K562 (cell line): ENCODE measurements around the gene HDHD3. TPM values are rescaled to one million over a fixed set of nuclear protein-coding genes. Genes with fewer than 3 reads are reported as not detected.
A peak's percentile ranks its signal among the peaks of the same experiment; 100 is the strongest.

Experiments used
- ARID4B ChIP-seq: sonication (generic); formaldehyde crosslinking; IDR thresholded peaks from 2 replicates; pipeline ENCODE4 v1.8.0; 2022; ENCODE audit warnings: mild to moderate bottlenecking, missing genetic modification reagents
- CEBPB ChIP-seq: fragments of 450-650 bp; IDR thresholded peaks from 2 replicates; pipeline ENCODE4 v1.6.1; 2016; ENCODE audit warnings: missing genetic modification characterization, missing compliant biosample characterization
- CHD1 ChIP-seq: fragments of 200-600 bp; sonication (generic); IDR thresholded peaks from one replicate; pipeline ENCODE4 v1.6.1; 2012; ENCODE audit warnings: mild to moderate bottlenecking, moderate library complexity, low read length, inconsistent platforms
- FOSL1 ChIP-seq: fragments of 200-800 bp; sonication (Bioruptor generic); conservative IDR thresholded peaks from 2 replicates; pipeline ENCODE4 v1.6.1; 2016; ENCODE audit warnings: missing genetic modification characterization, missing compliant biosample characterization
- FOXK1 ChIP-seq: sonication (generic); formaldehyde crosslinking; IDR thresholded peaks from 2 replicates; pipeline ENCODE4 v1.8.0; 2022; ENCODE audit warnings: missing genetic modification reagents, mild to moderate bottlenecking, borderline replicate concordance
- HDAC1 ChIP-seq, 2 experiments: fragments of 450-650 bp; IDR thresholded peaks; 2 replicates each; pipeline ENCODE4 v1.6.1; 2016 to 2017; ENCODE audit warnings: inconsistent platforms in 1 of 2, mild to moderate bottlenecking in 1 of 2, moderate library complexity in 1 of 2
- HNRNPLL ChIP-seq: fragments of 200-400 bp; formaldehyde crosslinking; IDR thresholded peaks from 2 replicates; pipeline ENCODE4 v1.6.1; 2017; ENCODE audit warnings: low read length, low read depth, mild to moderate bottlenecking; ENCODE audit not compliant: poor library complexity, severe bottlenecking
- NFE2 ChIP-seq: IDR thresholded peaks from 2 replicates; pipeline ENCODE4 v1.6.1; 2014; ENCODE audit warnings: antibody characterized with exemption, low read depth
- RB1 ChIP-seq: fragments of 450-650 bp; IDR thresholded peaks from 2 replicates; pipeline ENCODE4 v1.6.1; 2017; ENCODE audit warnings: low read depth, mild to moderate bottlenecking
- SRSF9 ChIP-seq: fragments of 200-400 bp; formaldehyde crosslinking; IDR thresholded peaks from 2 replicates; pipeline ENCODE4 v1.6.1; 2017; ENCODE audit warnings: low read depth, low read length, borderline replicate concordance
- STAT5A ChIP-seq: IDR thresholded peaks from 2 replicates; pipeline ENCODE4 v1.6.1; 2012; ENCODE audit warnings: low read length, inconsistent platforms, borderline replicate concordance
- XRCC3 ChIP-seq: fragments of 450-650 bp; IDR thresholded peaks from 2 replicates; pipeline ENCODE4 v1.6.1; 2017; ENCODE audit warnings: mild to moderate bottlenecking, moderate library complexity
- ZBTB1 ChIP-seq: sonication (generic); formaldehyde crosslinking; IDR thresholded peaks from 2 replicates; pipeline ENCODE4 v1.8.1; 2023; ENCODE audit warnings: missing genetic modification reagents, low read depth, mild to moderate bottlenecking, borderline replicate concordance
- ZBTB11 ChIP-seq, 3 experiments: fragments of 200-800 bp in 1 of 3; fragments of 250-450 bp in 1 of 3; fragments of 450-650 bp in 1 of 3; sonication (Bioruptor Pico) in 1 of 3; sonication (Bioruptor generic) in 1 of 3; formaldehyde crosslinking in 1 of 3; IDR thresholded peaks; 2 replicates each; pipeline versions ENCODE4 v1.6.1 to v1.8.0; 2016 to 2022; ENCODE audit warnings: mild to moderate bottlenecking in 2 of 3, missing genetic modification characterization in 2 of 3, missing compliant biosample characterization in 1 of 3, moderate library complexity in 1 of 3
- ZC3H8 ChIP-seq: fragments of 450-650 bp; IDR thresholded peaks from 2 replicates; pipeline ENCODE4 v1.6.1; 2017
- ZNF253 ChIP-seq: fragments of 250-450 bp; sonication (Bioruptor Pico); conservative IDR thresholded peaks from 2 replicates; pipeline ENCODE4 v1.6.1; 2021; ENCODE audit warnings: mild to moderate bottlenecking
- ZNF76 ChIP-seq: fragments of 250-450 bp; sonication (Bioruptor Pico); IDR thresholded peaks from 2 replicates; pipeline ENCODE4 v1.4.0; 2020; ENCODE audit warnings: mild to moderate bottlenecking, moderate library complexity, borderline replicate concordance
- polyA plus RNA-seq, 8 experiments: library from polyadenylated mRNA; depleted of rRNA in 4 of 8; stranded (reverse) in 5 of 8; unstranded in 3 of 8; fragments of >200 nt; fragmentation: Nextera tagmentation in 2 of 8; fragmentation: Illumina TruSeq in 1 of 8; extraction: Ambion mirVana in 2 of 8; extraction: Trizol in 1 of 8; gene quantifications; 2 replicates each; pipeline versions ENCODE4 v1.2.1 to v1.2.3, GENCODE V29; 2011 to 2014; ENCODE audit warnings: inconsistent platforms in 1 of 8, missing spikeins in 1 of 8
- total RNA-seq, 7 experiments: library from RNA; depleted of rRNA in 6 of 7; stranded (reverse); fragments of >200 nt in 6 of 7; fragmentation: Illumina TruSeq in 2 of 7; extraction: Trizol in 2 of 7; gene quantifications; 2 replicates each; pipeline versions ENCODE4 v1.2.1 to v1.2.3, GENCODE V29; 2011 to 2021; ENCODE audit warnings: low replicate concordance in 1 of 7
- TF ChIP-seq, protein P1 (sequence below): sonication (generic); formaldehyde crosslinking; IDR thresholded peaks from 2 replicates; pipeline ENCODE4 v1.8.0; 2022; ENCODE audit warnings: mild to moderate bottlenecking, missing genetic modification reagents

The HDHD3 gene
- total and polyA plus RNA-seq, 9 of the 15 experiments (the other 6 are each of a cell fraction or from before 2014, with no cell fraction given): 1.1 to 19.1 (median 10.9) TPM

DNA sequence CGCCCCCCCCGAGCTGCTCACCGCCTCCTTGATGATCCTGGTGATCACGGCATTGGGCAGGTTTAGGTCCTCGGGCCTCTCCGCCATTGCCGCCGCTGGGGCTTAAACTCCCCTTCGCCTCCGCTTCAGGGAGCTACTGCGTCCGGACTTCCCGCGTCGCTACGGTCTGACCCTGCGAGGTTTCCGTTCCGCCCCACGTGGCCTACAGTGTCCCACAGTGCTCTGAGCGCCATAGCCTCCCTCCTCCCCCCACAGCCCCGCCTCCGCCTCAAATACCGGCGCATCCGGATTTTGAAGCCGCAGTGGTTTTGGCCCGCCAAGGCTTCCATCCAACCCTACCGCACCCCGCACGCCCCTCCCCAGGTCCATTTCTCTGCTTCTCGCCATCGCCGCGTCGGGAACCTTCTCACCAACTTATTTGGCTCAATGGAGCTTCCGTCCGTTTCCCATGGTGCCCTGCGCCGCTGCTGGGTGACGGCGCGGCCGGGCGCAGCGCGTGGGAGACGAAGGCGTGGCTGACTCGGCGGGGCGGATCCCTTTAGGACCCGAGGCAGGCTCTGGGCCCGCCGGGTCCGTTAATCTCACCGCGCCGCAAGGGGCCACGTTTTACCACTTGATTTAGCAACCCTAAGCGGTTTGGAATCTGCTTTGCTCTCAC lies 33.5 kb upstream of the HDHD3 start, which contains the start of the genes C9orf43 and POLE3 (continued):
- TF ChIP-seq ARID4B (CRISPR knock-in tag) (peak; percentile 86), ZNF76 (peak; percentile 55; the same call in 1 of the 2 replicates), ZNF253 (CRISPR knock-in tag) (no peak), XRCC3 (no peak), ZBTB11 (CRISPR knock-in tag; IDR thresholded peaks at IDR 0.05) (peak in 1 of 3 experiments; percentile 71; a peak in 2 of 6 replicates), FOSL1 (tag) (peak; percentile 56; the same call in 1 of the 2 replicates), STAT5A (peak; percentile 23; the same call in 1 of the 2 replicates), CHD1 (no peak), ZBTB1 (CRISPR knock-in tag) (peak; percentile 43; the same call in 1 of the 2 replicates), CEBPB (tag) (peak; percentile 90), RB1 (peak; percentile 72), FOXK1 (CRISPR knock-in tag) (peak; percentile 8; the same call in 1 of the 2 replicates), SRSF9 (no peak), ZC3H8 (no peak), HDAC1 (IDR thresholded peaks at IDR 0.05) (peak in 1 of 2 experiments; percentile 91; a peak in 2 of 4 replicates), HNRNPLL (peak; percentile 90), NFE2 (peak; percentile 49)
- TF ChIP-seq, protein P1, sequence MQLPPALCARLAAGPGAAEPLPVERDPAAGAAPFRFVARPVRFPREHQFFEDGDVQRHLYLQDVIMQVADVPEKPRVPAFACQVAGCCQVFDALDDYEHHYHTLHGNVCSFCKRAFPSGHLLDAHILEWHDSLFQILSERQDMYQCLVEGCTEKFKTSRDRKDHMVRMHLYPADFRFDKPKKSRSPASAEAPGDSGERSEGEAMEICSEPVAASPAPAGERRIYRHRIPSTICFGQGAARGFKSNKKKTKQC (CRISPR knock-in tag): no peak
